Activated CD8-positive, alpha-beta T cell treated with anti-CD3 and anti-CD28 coated beads for 36 hours (primary cell): Measurements from ENCODE around the gene TDP1. TPM values are rescaled to one million over a fixed set of nuclear protein-coding genes. Genes with fewer than 3 reads are reported as not detected.

Experiments used
- ATAC-seq: fragments of 200-7000 bp; cut with Tn5 transposase; one replicate; pipeline ENCODE4 v1.10.0; 2021; ENCODE audit warnings: mild to moderate bottlenecking, moderate library complexity
- CTCF ChIA-PET: fragments of 350-600 bp; sonication (Branson Sonifier 250); formaldehyde crosslinking; loops from one replicate; lab custom pipeline; 2021; ENCODE audit warnings: antibody characterized with exemption; lab: Charles Lee
- POLR2A ChIA-PET: fragments of 350-600 bp; sonication (Branson Sonifier 250); formaldehyde crosslinking; loops from one replicate; lab custom pipeline; 2021; ENCODE audit warnings: antibody characterized with exemption; lab: Charles Lee
- DNase-seq: peaks from one replicate; pipeline ENCODE4 v3.0.0-alpha.2; 2020
- H3K27ac Mint-ChIP-seq: one replicate; pipeline ENCODE4 v1.8.0; 2021; ENCODE audit warnings: mild to moderate bottlenecking, mixed read lengths
- H3K27me3 Mint-ChIP-seq: one replicate; pipeline ENCODE4 v1.8.0; 2021; ENCODE audit warnings: mixed read lengths
- H3K36me3 Mint-ChIP-seq: one replicate; pipeline ENCODE4 v1.8.0; 2021; ENCODE audit warnings: low read depth, mixed read lengths
- H3K4me1 Mint-ChIP-seq: one replicate; pipeline ENCODE4 v1.8.0; 2021; ENCODE audit warnings: low read depth, mixed read lengths
- H3K4me3 Mint-ChIP-seq: one replicate; pipeline ENCODE4 v1.8.0; 2021; ENCODE audit warnings: mild to moderate bottlenecking, moderate library complexity, mixed read lengths
- H3K9me3 Mint-ChIP-seq: one replicate; pipeline ENCODE4 v1.8.0; 2021; ENCODE audit warnings: mixed read lengths
- CTCF ChIP-seq: fragments of 200-600 bp; IDR thresholded peaks from one replicate; pipeline ENCODE4 v1.8.0; 2022; ENCODE audit warnings: antibody characterized with exemption, mild to moderate bottlenecking
- intact Hi-C: fragments of 100-400 bp; cut with micrococcal nuclease; formaldehyde crosslinking; loops from one replicate; pipeline ENCODE4 v1.10.0; 2022
- total RNA-seq, 2 experiments: library from RNA; stranded (reverse); gene quantifications; one replicate each; pipeline ENCODE4 v1.2.3, GENCODE V29; 2021

The TDP1 gene
- total RNA-seq, 2 experiments from 2014 or later, result 97.2 to 103 TPM

GRCh38 chr14:89957376-89957775 lies 1.6 kb downstream of the TDP1 start:
- Mint-ChIP-seq H3K27me3 (no peaks in the 10 kb centered on the region), H3K9me3 (peaks cover 8% of the 10 kb centered on the region), H3K36me3 (peaks cover 50% of the 10 kb centered on the region), H3K27ac (peak overlapping the region; percentile 94), H3K4me1 (peaks cover 57% of the 10 kb centered on the region), H3K4me3 (peak overlapping the region; percentile 92)
- DNase-seq (no peak), ATAC-seq (no peak)
- intact Hi-C loops, result loop anchor here (5.0 kb wide), 1 partner anchor 340 kb away; no protein-coding TSS in a partner anchor
- ChIA-PET CTCF (interaction anchor here (4.7 to 8.9 kb wide), 2 partner anchors 16 to 18 kb away, joined by 28 to 59 read pairs; no protein-coding TSS in a partner anchor), POLR2A (interaction anchor here (1.7 kb wide), 2 partner anchors 9 to 102 kb away, joined by 4 to 6 read pairs; no protein-coding TSS in a partner anchor)
- TF ChIP-seq CTCF, result no peak

- Mint-ChIP-seq H3K36me3 (peaks cover 54% of the 10 kb centered on the region), H3K4me1 (peaks cover 57% of the 10 kb centered on the region), H3K9me3 (peaks cover 8% of the 10 kb centered on the region), H3K4me3 (peak overlapping the region; percentile 92), H3K27me3 (no peaks in the 10 kb centered on the region), H3K27ac (peak overlapping the region; percentile 77)
- ATAC-seq (no peak), DNase-seq (no peak)
- no peak for TF ChIP-seq CTCF
- POLR2A ChIA-PET, result no interaction called here
- CTCF ChIA-PET, result interaction anchor here (4.7 to 8.9 kb wide), 2 partner anchors 16 to 19 kb away, joined by 28 to 59 read pairs; no protein-coding TSS in a partner anchor
- intact Hi-C loops, result loop anchor here (5.0 kb wide), 1 partner anchor 340 kb away; no protein-coding TSS in a partner anchor
Measured at GRCh38 chr14:89957791-89958190, 2.1 kb downstream of the TDP1 start.

- no peak for TF ChIP-seq CTCF
- ChIA-PET CTCF (interaction anchor here (2.6 to 8.9 kb wide), 3 partner anchors 11 to 20 kb away, joined by 8 to 59 read pairs (median 26); no protein-coding TSS in a partner anchor), POLR2A (interaction anchor here (0.9 to 1.1 kb wide), 2 partner anchors 11 to 31 kb away, joined by 4 read pairs; no protein-coding TSS in a partner anchor)
- no peaks in the 10 kb centered on the region for H3K27me3 Mint-ChIP-seq
- H3K4me1 Mint-ChIP-seq, result peaks cover 63% of the 10 kb centered on the region
- no peak overlapping the region for H3K4me3 Mint-ChIP-seq
- peaks cover 8% of the 10 kb centered on the region for H3K9me3 Mint-ChIP-seq
- intact Hi-C loops, result loop anchor here (5.0 kb wide), 1 partner anchor 342 kb away; no protein-coding TSS in a partner anchor
- H3K27ac Mint-ChIP-seq, result peak overlapping the region; percentile 59
- DNase-seq (no peak), ATAC-seq (no peak)
- peaks cover 66% of the 10 kb centered on the region for H3K36me3 Mint-ChIP-seq
Measured at GRCh38 chr14:89958966-89959365, 3.2 kb downstream of the TDP1 start.

GRCh38 chr14:89959853-89960445 lies 4.2 kb downstream of the TDP1 start:
- Mint-ChIP-seq H3K27me3 (no peaks in the 10 kb centered on the region), H3K36me3 (peaks cover 74% of the 10 kb centered on the region), H3K4me3 (peak overlapping the region; percentile 55), H3K4me1 (peaks cover 70% of the 10 kb centered on the region), H3K27ac (peak overlapping the region; percentile 81), H3K9me3 (peaks cover 8% of the 10 kb centered on the region)
- intact Hi-C loops, result loop anchor here (5.0 kb wide), 1 partner anchor 343 kb away; no protein-coding TSS in a partner anchor
- ChIA-PET POLR2A (interaction anchor here (0.9 to 1.2 kb wide), 3 partner anchors 30 to 275 kb away, joined by 3 to 4 read pairs (median 4); no protein-coding TSS in a partner anchor), CTCF (interaction anchor here (0.7 to 8.9 kb wide), 5 partner anchors 10 to 276 kb away, joined by 3 to 59 read pairs (median 8); no protein-coding TSS in a partner anchor)
- ATAC-seq (peak; percentile 31), DNase-seq (no peak)
- TF ChIP-seq CTCF, result no peak
